Right kidney (tissue), 1 donor: ENCODE measurements around the gene CPNE4.

Experiments used
- DNase-seq: peaks from one replicate; pipeline ENCODE4 v3.0.0-alpha.2; 2016

Gene CPNE4

DNA sequence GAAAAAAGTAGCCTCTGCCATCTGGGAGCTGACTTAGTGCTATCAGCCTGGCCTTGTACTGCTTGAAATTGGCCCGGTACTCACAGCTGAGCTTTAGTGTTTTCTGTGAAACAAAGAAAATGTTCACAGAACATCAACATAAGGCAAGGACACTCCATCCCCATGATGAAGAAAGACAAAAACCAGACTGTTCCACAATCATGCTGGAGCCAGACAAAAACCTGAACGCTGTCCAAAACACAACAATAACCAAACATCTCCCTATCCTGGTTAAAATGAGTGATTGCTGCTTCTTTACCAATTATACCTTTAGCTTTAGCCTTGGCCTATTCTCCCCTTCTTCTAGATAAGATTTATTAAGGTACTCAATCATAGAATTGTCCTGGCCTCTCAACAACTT, 153.9 kb downstream of the CPNE4 start:
- DNase-seq, result no peak

DNA sequence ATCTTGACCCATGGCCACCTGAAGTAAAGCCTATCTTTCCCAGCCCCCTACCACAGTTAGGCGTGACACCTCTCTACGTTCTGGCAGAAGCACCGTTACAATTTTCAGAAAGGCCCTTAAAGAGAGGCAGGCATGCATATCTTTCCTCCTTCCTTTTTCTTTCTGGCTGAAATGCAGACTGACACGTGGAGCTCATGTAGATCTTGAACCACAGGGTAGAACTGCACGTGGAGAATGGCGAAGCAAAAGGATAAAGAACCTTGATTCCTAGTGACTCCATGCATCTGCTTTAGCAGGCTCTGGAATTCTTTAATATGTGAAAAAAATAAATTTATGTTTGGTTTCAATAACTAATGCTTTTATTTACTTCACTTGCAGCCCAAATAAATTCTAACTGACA, 166.6 kb downstream of the CPNE4 start:
- DNase-seq, result no peak

DNA sequence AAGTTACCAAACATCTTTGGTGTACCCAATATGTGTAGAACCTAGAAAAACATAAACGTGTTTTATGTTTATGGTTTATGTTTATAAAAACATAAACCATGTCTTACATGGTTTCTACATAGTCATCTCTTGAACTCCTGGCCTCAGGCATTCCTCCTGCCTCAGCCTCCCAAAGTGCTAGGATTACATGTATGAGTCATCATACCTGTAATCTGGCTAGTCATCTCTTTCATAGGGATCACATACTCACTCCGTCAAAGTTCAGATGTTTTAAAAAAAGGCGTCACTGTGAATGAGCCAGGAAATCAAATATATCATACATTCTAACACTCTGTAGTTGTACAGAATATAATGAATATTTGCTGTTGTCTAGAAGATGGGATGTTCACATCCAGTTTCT, 178.6 kb downstream of the CPNE4 start:
- DNase-seq, result no peak

DNA sequence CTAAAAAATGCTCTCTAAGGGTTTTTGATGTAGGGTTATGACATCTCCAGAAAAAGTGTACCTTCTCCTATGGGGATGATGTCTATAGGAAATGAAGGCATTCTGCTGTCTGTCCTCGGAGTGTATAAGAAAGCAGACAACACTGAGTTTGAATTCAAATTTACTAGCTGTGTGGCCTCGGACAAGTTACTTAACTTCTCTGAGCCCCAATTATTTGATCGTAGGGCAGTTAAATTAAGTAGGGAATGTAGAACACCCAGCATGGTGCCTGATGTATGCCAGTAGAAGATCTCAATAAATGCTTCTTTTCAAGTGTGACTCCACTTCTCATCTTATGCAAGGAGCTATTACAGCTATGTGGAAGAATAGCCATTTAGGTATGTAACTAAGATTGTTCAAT, 184.6 kb downstream of the CPNE4 start:
- no peak for DNase-seq

DNA sequence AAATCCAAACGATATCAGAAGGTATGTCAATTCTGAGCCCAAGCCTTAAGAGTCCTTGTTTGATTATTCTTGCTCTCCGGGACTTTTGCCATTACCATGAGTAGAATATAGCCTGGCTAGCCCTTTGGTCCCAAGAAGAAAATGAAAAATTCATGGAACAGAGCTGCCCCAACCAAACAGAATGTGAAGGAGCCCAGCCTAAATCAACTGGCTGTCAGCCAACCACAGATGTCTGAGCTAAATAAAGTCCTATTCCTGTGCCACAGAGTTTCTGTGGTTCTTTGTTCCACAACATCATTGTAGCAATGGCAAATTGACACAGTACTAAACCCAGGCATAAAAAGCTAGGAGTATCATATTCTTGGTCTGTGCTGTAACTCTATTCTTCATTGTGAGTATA, 185.2 kb downstream of the CPNE4 start:
- DNase-seq, result no peak

DNA sequence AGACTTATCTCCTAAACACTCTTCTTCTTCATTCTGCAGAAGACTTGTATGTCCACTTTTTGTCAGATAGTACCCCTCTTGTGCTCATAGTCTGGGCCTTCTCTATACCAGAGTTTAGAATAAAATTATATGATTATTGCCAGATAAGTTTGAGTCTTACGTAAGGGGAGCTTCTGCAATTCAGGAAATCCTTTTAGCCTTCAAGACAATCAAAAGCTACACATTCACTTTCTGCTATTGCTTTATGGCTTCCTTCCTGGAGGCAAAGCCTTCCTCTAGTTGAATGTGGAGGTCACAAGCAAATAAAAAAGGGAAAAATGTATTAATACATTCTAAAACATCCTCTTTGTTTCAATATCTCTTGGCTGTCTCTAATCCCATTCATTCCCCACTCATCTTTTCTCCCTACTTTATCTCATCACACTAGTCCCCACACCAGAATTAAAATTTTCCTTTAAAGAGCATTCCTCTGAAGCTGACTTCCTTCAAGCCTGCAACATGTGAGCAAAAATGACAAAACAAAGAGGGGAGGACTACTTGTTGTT, 186.8 kb downstream of the CPNE4 start:
- DNase-seq, result no peak

DNA sequence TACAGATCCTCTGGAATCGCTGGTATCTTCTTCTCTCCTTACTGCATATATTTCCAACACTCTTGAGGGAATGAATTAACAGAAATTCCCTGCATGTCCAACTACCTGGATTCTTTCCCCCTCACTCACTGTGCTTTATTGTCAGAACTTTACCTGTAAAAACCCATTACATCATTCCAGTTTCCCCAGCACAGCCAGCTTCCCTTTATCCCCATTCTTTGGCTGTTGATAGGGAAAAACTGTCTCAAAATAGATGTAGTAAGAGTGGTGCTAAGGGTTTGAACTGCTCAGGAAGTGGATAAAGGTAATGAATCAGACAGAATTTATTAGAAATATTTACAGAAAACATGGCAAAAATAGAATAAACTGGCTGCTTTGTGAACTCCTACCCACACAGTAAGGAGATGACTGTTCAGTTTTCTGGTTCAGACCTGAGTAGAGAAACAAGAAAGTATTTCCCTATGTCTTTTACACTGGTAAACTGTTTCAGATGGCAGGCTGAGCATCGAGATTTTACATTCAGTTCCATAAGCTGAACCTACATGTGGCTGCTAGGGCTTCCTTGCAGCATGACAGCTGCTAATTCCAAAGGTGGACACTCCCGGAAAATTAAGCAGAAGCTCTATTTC, 188.4 kb downstream of the CPNE4 start:
- no peak for DNase-seq

DNA sequence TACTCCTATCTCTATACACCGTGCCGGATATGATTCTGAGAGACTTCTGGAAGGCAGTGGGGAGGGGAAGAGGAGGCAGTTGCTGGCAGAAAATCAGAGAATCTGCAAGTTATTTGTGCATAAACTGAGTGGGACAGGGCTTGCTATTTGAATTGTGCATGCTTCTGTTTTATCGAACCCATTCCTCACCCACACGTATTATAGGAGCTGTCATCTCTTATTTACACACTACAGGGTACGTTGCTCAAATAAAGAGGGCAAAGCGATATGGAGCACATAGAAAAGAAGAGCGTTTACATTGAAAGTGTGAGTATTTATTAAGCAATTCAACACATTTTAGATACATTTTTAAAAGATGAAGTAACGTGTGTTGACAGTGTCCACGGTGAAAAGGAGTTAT, 191.6 kb downstream of the CPNE4 start:
- no peak for DNase-seq

DNA sequence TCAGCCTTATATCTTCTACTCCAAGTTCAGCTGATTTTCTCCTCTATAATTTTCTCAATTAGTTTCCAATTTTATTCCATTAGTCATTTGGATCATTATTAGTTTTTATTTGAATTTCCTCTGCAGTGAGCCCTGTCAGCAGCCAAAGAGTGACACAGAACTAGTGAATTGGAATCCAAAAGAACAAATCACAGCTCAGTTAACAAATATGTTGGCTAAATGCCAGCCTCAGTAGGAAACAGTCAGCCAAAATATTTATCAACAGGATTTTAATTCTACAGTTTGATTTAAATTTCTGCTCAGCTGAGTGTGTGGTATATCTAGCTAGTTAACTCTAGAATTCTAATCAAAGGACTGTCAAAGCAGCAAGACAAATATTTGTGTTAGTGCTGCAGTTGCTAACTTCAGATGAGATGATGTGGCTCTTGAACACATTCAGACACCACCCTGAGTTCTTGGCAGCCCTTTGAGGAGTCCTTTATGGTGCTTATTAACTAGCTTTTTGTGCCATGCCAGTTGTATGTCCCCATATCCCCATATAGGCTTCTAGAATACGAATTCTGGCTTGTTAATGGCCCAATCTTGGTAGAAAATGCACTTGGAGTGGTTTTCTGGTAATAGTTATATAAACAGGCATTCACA, 194.5 kb downstream of the CPNE4 start:
- DNase-seq, result no peak

DNA sequence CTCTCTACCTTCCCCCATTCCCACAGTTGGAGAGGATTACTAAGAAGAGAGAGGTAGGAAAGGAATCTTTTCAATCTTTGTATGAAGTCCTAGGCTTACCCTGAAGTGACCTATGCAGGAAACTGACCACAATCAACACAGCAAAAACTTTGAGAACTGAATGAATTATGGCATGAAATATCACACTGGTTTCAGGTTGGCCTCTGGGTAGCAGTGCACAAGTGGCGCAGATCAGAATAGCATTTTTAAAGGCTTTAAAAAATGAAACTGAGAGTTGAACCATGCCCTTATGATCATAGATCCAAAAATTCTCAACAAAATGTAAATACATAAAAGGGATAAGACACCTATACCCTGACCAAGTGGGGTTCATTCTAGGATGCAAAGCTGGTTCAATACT, 198.9 kb downstream of the CPNE4 start:
- DNase-seq, result no peak

DNA sequence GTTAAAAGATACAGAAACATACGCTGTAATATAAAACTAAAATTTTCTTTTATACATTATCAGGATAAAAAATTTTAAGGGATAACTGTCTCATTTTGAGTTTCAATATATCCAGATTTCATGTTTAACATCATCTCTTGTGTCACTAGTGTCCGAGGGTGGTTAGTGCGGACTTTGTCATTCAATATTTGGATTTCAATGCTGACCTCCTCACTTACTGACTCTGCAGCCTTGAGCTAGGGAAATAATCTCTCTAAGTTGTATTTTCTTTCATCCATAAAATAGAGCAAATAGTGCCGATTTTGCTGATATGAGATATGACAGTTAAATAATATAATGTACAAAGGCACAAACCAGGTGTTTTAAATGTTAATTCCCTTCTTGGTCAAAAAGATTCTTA, 203.2 kb downstream of the CPNE4 start:
- DNase-seq, result no peak

DNA sequence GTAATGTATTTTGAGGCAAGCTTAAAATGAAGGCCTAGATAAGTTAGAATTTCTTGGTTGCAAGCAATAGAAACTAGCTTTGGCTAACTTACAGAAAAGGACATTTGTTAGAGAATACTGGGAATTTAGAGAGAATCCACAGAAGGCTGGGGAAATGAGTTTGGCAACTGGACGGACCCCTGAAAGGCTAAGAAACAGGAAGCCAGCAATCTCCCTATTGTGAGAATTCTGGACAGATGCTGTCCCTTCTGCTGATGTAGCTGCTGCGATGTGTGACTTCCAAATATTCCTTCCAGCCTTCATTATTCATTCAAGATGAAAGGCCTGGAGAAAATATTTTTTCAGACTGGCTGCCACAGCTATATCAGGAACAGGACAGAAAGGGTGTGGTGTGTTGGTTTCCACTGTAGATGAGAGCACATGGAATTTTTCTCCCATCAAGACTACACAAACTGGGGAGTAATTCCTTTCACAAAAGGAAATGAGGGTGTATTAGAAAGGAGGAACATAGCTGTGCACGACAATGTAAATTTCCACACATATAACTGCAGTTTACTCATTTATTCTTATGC, 213.5 kb downstream of the CPNE4 start:
- DNase-seq, result no peak

DNA sequence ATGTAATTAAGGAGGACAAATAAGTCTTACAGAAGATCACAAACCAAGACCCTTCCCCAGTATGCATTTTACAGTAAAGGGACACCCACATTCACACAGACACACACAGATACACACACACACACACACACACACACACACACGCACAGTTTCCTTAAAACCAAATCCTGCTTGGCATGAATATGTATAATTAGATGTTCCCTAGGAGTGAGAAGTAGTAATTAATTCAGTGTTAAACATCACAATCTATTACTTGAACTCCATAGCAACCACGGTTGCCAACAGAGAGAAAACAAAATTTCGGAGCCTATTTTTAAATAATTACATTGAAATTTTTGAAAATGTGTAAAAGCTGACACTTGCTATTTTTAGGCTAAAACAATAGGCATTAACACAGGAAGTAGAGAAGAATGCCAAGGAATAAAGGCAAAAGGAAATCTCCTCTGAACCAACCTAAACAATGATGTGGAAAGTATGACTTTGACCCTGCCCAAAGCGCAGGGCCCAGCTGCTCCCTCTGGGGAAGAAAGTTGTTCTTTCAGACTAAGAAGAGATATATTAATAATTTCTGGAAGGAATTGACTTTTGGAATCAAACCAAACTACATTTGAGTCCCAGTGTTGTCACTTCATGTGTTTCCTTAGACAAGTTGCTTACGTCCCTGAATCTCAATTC, 215.3 kb downstream of the CPNE4 start:
- DNase-seq, result no peak

DNA sequence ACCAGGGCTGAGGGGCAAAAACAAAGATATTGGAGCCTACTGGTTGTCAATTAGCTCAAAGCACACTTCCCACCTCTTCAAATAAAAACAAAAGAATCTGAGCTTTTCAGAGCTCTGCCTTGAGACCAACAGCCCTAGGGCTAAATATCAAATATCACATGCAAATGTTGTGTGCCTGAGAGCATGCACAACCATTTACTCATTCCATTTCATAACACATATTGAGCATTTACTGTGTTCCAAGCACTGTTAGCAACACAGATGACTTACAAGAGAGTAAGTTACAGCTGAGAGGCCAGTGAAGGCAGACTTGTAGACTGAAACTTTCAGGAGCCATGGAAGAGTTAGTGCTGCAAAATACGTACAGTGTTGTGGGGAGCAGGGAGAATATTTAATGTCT, 222.4 kb downstream of the CPNE4 start:
- DNase-seq, result no peak

DNA sequence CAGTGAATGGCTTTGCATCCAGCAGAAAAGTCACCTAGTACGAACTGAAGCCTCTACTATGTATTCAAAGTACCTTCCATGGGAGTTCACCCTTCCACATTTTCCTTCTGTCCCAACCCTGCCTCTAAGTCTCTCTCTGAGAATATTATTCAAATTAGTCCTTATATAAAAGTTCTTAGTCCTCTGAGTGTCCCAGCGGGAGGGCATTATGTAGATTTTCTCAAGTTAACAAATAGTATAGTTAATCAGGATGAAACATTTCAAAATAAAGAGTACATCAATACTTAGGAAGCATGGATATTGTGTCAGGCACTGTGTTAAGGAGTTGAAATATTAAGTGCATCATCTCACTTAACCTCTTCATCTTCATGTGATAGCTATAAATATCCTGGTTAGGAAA, 223.3 kb downstream of the CPNE4 start:
- no peak for DNase-seq

DNA sequence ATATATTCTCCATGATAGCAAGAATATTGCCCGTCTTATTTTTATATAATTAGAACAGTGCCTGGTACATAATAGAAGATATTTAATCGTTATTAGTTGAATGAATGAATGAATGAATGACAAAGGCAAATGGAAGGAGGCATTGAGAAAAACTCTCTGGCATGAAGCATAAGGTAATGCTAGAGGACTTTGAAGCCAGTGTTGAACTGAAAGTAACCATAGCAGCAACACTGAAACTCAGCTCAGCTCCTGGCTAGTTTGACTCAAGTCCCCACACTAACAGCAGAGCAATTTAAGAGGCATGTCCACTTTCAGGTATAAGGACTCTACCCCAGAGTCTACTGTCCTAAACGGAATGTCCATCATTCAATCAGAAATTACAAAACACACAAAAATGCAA, 227.0 kb downstream of the CPNE4 start:
- no peak for DNase-seq

DNA sequence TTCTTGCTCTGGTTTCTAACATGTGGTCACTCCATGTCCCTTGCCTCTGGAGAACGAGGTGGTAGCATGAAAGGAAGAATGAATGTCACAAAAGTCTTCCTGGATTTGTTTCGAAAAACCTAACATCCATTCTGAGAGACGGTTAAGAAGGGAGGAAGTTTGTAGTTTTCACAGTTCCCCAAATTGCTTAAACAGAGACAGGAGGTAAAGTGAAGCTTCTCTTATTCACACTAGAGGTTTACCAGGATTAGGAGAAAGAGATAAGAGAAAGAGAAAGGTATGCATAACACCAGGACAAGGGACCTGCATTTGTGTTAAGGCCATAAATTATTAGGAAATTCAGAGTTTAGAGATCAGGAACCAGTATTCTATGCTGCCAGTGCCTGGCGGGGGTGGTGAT, 228.1 kb downstream of the CPNE4 start:
- no peak for DNase-seq

DNA sequence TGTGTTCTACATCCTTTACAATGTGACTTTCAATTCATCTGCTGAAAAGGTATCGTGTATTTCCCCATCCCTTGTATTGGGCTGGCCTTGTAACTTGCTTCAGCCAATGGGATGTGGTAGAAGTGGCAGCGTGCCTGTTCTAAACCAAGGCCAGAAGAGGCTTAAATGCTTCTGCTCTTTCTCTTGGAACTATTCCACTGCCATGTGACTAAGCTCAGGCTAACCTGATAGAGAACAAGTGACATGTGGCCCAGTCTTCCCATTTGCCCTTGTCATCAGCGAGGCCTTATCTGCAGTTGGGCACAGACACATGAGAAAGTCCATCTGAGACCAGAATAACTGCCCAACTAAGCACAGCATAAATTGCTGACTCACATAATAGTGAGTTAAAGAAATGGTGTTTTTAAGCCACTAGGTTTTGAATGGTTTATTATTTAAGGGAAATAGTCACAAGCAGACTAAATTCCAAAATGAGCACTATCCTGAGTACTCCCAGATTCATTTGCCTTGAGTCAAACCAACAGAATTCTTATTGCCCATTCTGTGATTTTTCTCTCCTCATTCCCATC, 230.2 kb downstream of the CPNE4 start:
- DNase-seq, result no peak

DNA sequence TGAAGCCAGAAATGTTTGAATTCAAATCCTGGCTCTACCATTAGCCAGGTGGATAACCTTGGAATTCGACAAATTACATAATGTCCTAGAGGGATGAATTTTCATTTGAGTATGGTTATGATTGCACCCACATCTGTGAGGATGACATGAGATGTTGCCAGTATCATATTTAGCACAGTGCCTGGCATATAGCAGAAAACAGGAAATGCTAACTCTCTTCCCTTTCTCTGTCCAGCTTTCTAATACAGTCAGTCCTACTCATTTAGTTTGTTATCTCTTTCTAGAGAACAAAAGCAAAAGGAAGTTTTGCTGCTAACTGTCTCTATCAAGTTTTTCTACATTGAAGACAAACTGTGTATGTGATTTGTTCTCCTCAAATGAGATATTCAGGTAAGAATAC, 231.7 kb downstream of the CPNE4 start:
- DNase-seq, result no peak

DNA sequence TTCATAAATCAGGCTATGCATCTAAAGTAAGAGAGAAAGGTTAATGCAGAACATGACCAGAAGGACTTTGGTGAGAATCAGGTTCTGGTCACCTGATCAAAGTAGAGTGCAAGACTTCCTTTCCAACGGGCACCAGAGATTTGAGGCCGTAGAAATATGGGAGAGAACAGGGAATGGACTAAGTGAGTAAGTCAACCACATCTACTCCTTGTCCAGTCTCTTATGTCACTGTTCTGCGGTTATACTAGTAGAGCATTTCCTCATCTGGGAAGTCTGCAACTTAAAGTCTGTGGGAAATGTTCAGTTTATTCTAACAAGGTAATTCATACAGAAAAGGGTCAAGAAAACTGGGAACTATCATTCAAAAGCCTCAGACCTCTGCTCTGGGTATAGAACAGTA, 232.8 kb downstream of the CPNE4 start:
- no peak for DNase-seq

DNA sequence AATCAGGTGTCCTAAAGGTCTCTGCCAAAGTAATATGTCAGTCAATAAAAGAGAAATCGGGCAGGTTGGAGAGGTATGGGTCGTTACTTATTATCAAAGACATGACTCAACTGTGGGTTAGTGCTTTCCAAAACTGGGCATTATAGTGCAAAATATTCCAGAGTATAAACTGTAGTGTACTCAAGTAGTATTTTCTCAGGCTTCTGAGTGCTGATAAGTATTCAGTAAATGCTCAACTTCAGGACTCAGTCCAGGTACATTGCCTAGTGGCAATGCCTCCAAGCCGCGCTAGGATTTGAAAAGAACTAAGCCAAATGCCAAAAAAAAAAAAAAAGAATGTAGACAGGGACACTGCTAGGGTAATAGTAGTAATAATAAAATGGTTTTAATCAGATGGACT, 233.2 kb downstream of the CPNE4 start:
- no peak for DNase-seq

DNA sequence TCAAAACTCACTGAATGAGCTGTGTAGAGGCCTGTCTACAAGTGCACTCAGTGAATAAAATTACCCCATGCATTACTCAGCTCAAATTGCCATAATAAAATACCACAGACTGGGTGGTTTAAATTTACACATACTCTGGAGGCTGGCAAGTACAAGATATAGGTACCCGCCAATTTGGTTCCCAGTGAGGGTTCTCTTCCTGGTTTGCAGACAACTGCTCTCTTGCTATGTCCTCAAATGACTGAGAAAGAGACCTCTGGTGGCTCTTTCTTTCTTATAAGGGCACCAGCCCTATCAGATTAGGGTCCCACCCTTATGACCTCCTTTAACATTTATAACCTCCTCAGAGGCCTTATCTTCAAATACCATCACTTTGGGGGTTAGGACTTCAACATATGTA, 237.0 kb downstream of the CPNE4 start:
- no peak for DNase-seq

DNA sequence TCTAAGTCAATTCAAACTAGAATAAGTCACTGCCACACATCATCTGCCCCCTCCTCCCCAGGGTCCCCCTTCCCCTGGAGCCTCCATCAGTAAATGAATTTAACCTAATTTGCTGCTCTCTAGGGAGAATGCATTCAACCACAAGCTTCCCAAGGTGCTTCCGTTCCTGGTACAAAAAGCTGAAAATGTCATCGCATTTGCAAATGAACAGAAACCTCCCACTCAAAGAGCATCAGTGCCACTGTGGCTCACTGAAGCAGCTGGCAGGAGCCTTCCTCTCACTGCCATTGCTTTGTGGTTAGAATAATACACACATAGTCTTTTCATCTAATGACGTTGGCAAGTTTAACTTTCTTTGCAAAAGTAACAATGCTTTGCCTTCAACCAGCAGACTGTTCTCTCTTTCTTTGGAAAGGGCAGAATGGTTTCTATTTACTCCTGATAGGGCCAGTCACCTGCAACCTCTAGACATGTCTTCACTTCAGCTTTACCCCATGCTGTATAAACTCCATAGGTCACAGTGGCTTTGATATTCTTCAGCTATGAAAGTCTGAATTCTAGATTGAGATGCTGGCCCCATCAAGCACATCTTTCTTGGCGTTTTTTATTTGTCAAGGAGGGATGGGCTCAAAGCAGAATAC, 238.1 kb downstream of the CPNE4 start:
- DNase-seq, result no peak
